HFFc6 (cell line): Measurements from ENCODE around the gene GASK1A. TPM values are rescaled to one million over a fixed set of nuclear protein-coding genes. Genes with fewer than 3 reads are reported as not detected.

Experiments used
- DNase-seq: peaks from one replicate; pipeline ENCODE4 v3.0.0-alpha.2; 2018
- H3K27ac Mint-ChIP-seq: 2 replicates; pipeline ENCODE4 v1.8.0; 2020; ENCODE audit warnings: mild to moderate bottlenecking, mixed read lengths
- H3K27me3 Mint-ChIP-seq: 2 replicates; pipeline ENCODE4 v1.8.0; 2021; ENCODE audit warnings: mild to moderate bottlenecking, moderate library complexity, mixed read lengths; ENCODE audit not compliant: insufficient read depth
- H3K36me3 Mint-ChIP-seq: 2 replicates; pipeline ENCODE4 v1.8.0; 2021; ENCODE audit warnings: low read depth, mixed read lengths
- H3K4me1 Mint-ChIP-seq: 2 replicates; pipeline ENCODE4 v1.8.0; 2020; ENCODE audit warnings: low read depth, mixed read lengths
- H3K4me3 Mint-ChIP-seq: 2 replicates; pipeline ENCODE4 v1.8.0; 2020; ENCODE audit warnings: mild to moderate bottlenecking, moderate library complexity, mixed read lengths
- H3K9me3 Mint-ChIP-seq: 2 replicates; pipeline ENCODE4 v1.8.0; 2020; ENCODE audit warnings: mild to moderate bottlenecking, mixed read lengths
- total RNA-seq, 6 experiments: library from RNA; stranded (reverse); fragmentation: NEBNext Ultra II Directional; extraction: Animal tissue kit (Norgen Biotek cat#: 25700); gene quantifications; 2 replicates in 1 of 6; 3 replicates in 5 of 6; pipeline ENCODE4 v1.2.3, GENCODE V29; 2021
- TF ChIP-seq, protein P1 (sequence below): fragments of 200-600 bp; sonication (generic); IDR thresholded peaks from 2 replicates; pipeline ENCODE4 v1.5.0; 2021; ENCODE audit warnings: antibody characterized with exemption, mild to moderate bottlenecking

The GASK1A gene
- total RNA-seq, 6 experiments from 2014 or later = not detected

GRCh38 chr3:43073836-43074220, 94.7 kb downstream of the GASK1A start:
- Mint-ChIP-seq H3K4me1 (no peaks in the 10 kb centered on the region), H3K36me3 (no peaks in the 10 kb centered on the region), H3K4me3 (no peak overlapping the region), H3K27me3 (peaks cover 10% of the 10 kb centered on the region), H3K27ac (no peak overlapping the region), H3K9me3 (no peaks in the 10 kb centered on the region)
- no peak for DNase-seq
- TF ChIP-seq, protein P1, sequence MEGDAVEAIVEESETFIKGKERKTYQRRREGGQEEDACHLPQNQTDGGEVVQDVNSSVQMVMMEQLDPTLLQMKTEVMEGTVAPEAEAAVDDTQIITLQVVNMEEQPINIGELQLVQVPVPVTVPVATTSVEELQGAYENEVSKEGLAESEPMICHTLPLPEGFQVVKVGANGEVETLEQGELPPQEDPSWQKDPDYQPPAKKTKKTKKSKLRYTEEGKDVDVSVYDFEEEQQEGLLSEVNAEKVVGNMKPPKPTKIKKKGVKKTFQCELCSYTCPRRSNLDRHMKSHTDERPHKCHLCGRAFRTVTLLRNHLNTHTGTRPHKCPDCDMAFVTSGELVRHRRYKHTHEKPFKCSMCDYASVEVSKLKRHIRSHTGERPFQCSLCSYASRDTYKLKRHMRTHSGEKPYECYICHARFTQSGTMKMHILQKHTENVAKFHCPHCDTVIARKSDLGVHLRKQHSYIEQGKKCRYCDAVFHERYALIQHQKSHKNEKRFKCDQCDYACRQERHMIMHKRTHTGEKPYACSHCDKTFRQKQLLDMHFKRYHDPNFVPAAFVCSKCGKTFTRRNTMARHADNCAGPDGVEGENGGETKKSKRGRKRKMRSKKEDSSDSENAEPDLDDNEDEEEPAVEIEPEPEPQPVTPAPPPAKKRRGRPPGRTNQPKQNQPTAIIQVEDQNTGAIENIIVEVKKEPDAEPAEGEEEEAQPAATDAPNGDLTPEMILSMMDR = no peak

DNA sequence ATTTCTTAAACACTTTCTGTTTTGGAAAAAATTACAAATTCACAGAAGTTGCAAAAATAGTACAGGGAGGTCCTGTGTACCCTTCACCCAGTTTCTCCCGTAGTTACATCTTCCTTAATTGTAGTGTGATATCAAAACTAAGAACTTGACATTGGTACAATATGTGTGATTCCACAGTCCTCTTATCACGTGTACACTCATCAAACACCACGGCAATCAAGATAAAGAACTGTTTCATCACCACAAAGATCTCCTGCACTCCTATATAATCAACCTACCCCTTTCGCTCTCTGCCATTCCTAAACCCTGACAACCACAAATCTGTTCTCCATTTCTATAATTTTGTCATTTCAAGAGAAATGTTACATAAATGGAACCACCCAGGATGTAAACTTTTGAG, 95.4 kb downstream of the GASK1A start:
- no peak overlapping the region for H3K4me3 Mint-ChIP-seq
- no peaks in the 10 kb centered on the region for H3K9me3 Mint-ChIP-seq
- H3K27ac Mint-ChIP-seq = no peak overlapping the region
- no peak for DNase-seq
- H3K36me3 Mint-ChIP-seq = no peaks in the 10 kb centered on the region
- peaks cover 10% of the 10 kb centered on the region for H3K27me3 Mint-ChIP-seq
- TF ChIP-seq, protein P1 = no peak
- H3K4me1 Mint-ChIP-seq = no peaks in the 10 kb centered on the region

- TF ChIP-seq, protein P1 = no peak
- H3K4me3 Mint-ChIP-seq = no peak overlapping the region
- H3K4me1 Mint-ChIP-seq = no peaks in the 10 kb centered on the region
- no peak overlapping the region for H3K27ac Mint-ChIP-seq
- DNase-seq = no peak
- no peaks in the 10 kb centered on the region for H3K9me3 Mint-ChIP-seq
- peaks cover 3% of the 10 kb centered on the region; the same call in 1 of the 2 replicates for H3K36me3 Mint-ChIP-seq
- peaks cover 10% of the 10 kb centered on the region for H3K27me3 Mint-ChIP-seq
These were observed 96.0 kb downstream of the GASK1A start for GRCh38 chr3:43074901-43075689.

- H3K4me1 Mint-ChIP-seq = no peaks in the 10 kb centered on the region
- peaks cover 8% of the 10 kb centered on the region for H3K36me3 Mint-ChIP-seq
- no peak overlapping the region for H3K27ac Mint-ChIP-seq
- peaks cover 10% of the 10 kb centered on the region for H3K27me3 Mint-ChIP-seq
- H3K9me3 Mint-ChIP-seq = no peaks in the 10 kb centered on the region
- TF ChIP-seq, protein P1 = no peak
- H3K4me3 Mint-ChIP-seq = no peak overlapping the region
- DNase-seq = no peak
These were observed 97.0 kb downstream of the GASK1A start for GRCh38 chr3:43075904-43076661.

DNA sequence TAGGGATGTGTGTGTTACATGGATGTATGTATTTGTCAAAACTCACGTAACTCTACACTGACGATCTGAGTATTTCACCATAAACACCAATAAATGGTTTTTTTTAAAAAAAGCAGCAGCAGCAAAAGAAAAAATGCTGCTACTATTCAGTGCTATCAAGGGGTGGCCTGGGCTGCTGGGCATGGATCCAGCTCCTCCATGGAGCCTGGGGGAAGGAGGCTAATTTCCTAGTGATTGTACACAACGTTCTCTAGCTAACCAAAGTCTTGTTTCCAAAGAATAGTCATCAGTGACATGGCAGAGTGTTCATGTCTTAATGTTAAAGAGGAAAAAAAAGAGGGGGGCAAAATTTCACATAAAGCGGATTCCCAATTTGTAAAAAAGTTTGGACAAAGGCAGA, 97.7 kb downstream of the GASK1A start:
- no peak overlapping the region for H3K4me3 Mint-ChIP-seq
- H3K36me3 Mint-ChIP-seq = peaks cover 8% of the 10 kb centered on the region
- DNase-seq = no peak
- H3K9me3 Mint-ChIP-seq = no peaks in the 10 kb centered on the region
- peaks cover 10% of the 10 kb centered on the region for H3K27me3 Mint-ChIP-seq
- TF ChIP-seq, protein P1 = no peak
- no peak overlapping the region for H3K27ac Mint-ChIP-seq
- no peaks in the 10 kb centered on the region for H3K4me1 Mint-ChIP-seq
